ENCODE results near the gene HTRA1.

The HTRA1 gene

GRCh38 chr10:122464250-122464510 is 2.8 kb downstream of the HTRA1 start:
- Histone ChIP-seq H3K36me3 (ENCODE audit: insufficient read depth, low read length) (no peaks in the 10 kb centered on the region), H3K9me3 (ENCODE audit: low read length) (no peaks in the 10 kb centered on the region), H3K4me2 (ENCODE audit: low read length) (no peak overlapping the region), H3K9me2 (ENCODE audit: low read depth, low read length) (no peaks in the 10 kb centered on the region), H2AFZ (ENCODE audit: low read length) (no peak overlapping the region), H3K79me2 (ENCODE audit: insufficient read depth, low read length) (no peaks in the 10 kb centered on the region), H3K4me3 (ENCODE audit: low read depth, low read length, poor library complexity, severe bottlenecking) (no peak overlapping the region), H4K20me1 (ENCODE audit: insufficient read depth, low read length) (no peaks in the 10 kb centered on the region), H3K4me1 (ENCODE audit: insufficient read depth, low read length, severe bottlenecking) (no peaks in the 10 kb centered on the region), H3K9ac (ENCODE audit: low read length) (no peak overlapping the region), H3K27ac (ENCODE audit: low read depth, low read length, poor library complexity, severe bottlenecking) (no peak overlapping the region), H3K27me3 (ENCODE audit: insufficient read depth, low read length) (no peaks in the 10 kb centered on the region), H3F3A (ENCODE audit: insufficient read depth, low read length) (no peaks in the 10 kb centered on the region)
- TF ChIP-seq CTCF (IDR thresholded peaks at IDR 0.05; ENCODE audit: low read length) = no peak
- TF ChIP-seq EZH2 (IDR thresholded peaks at IDR 0.05; ENCODE audit: borderline replicate concordance, low read length) = no peak

GRCh38 chr10:122464586-122464985 is 3.2 kb downstream of the HTRA1 start:
- H3K4me2 ChIP-seq (ENCODE audit: low read length) = no peak overlapping the region
- no peaks in the 10 kb centered on the region for H3K79me2 ChIP-seq (ENCODE audit: insufficient read depth, low read length)
- H3K4me1 ChIP-seq (ENCODE audit: insufficient read depth, low read length, severe bottlenecking) = no peaks in the 10 kb centered on the region
- H3K4me3 ChIP-seq (ENCODE audit: low read depth, low read length, poor library complexity, severe bottlenecking) = no peak overlapping the region
- no peak overlapping the region for H2AFZ ChIP-seq (ENCODE audit: low read length)
- TF ChIP-seq CTCF (IDR thresholded peaks at IDR 0.05; ENCODE audit: low read length) (no peak), EZH2 (IDR thresholded peaks at IDR 0.05; ENCODE audit: borderline replicate concordance, low read length) (no peak)
- no peaks in the 10 kb centered on the region for H3F3A ChIP-seq (ENCODE audit: insufficient read depth, low read length)
- H3K36me3 ChIP-seq (ENCODE audit: insufficient read depth, low read length) = no peaks in the 10 kb centered on the region
- no peaks in the 10 kb centered on the region for H3K27me3 ChIP-seq (ENCODE audit: insufficient read depth, low read length)
- H3K9me3 ChIP-seq (ENCODE audit: low read length) = no peaks in the 10 kb centered on the region
- H3K9ac ChIP-seq (ENCODE audit: low read length) = no peak overlapping the region
- no peaks in the 10 kb centered on the region for H3K9me2 ChIP-seq (ENCODE audit: low read depth, low read length)
- no peak overlapping the region for H3K27ac ChIP-seq (ENCODE audit: low read depth, low read length, poor library complexity, severe bottlenecking)
- H4K20me1 ChIP-seq (ENCODE audit: insufficient read depth, low read length) = no peaks in the 10 kb centered on the region

GRCh38 chr10:122465401-122466040 is 4.2 kb downstream of the HTRA1 start:
- no peaks in the 10 kb centered on the region for H3F3A ChIP-seq (ENCODE audit: insufficient read depth, low read length)
- no peaks in the 10 kb centered on the region for H4K20me1 ChIP-seq (ENCODE audit: insufficient read depth, low read length)
- no peak overlapping the region for H2AFZ ChIP-seq (ENCODE audit: low read length)
- no peaks in the 10 kb centered on the region for H3K9me3 ChIP-seq (ENCODE audit: low read length)
- H3K4me1 ChIP-seq (ENCODE audit: insufficient read depth, low read length, severe bottlenecking) = no peaks in the 10 kb centered on the region
- H3K36me3 ChIP-seq (ENCODE audit: insufficient read depth, low read length) = no peaks in the 10 kb centered on the region
- TF ChIP-seq CTCF (IDR thresholded peaks at IDR 0.05; ENCODE audit: low read length) (no peak), EZH2 (IDR thresholded peaks at IDR 0.05; ENCODE audit: borderline replicate concordance, low read length) (no peak)
- H3K27ac ChIP-seq (ENCODE audit: low read depth, low read length, poor library complexity, severe bottlenecking) = no peak overlapping the region
- H3K9me2 ChIP-seq (ENCODE audit: low read depth, low read length) = no peaks in the 10 kb centered on the region
- no peaks in the 10 kb centered on the region for H3K27me3 ChIP-seq (ENCODE audit: insufficient read depth, low read length)
- no peaks in the 10 kb centered on the region for H3K79me2 ChIP-seq (ENCODE audit: insufficient read depth, low read length)
- H3K4me2 ChIP-seq (ENCODE audit: low read length) = no peak overlapping the region
- H3K4me3 ChIP-seq (ENCODE audit: low read depth, low read length, poor library complexity, severe bottlenecking) = no peak overlapping the region
- H3K9ac ChIP-seq (ENCODE audit: low read length) = no peak overlapping the region
